ENCODE measurements around the gene MAGEC3.
"Not testable (repeated sequence)": the region's sequence is repeated elsewhere in the genome, so short reads cannot be mapped to it uniquely, and the experiment has no call there.

The MAGEC3 gene

GRCh38 chrX:141838016-141838415, at the start of gene MAGEC3:
TSS of gene MAGEC3 (plus strand) at chrX:141838316. CDS start at chrX:141838316, 0 bp downstream.
- DNase-seq: no peak

GRCh38 chrX:141791856-141792255, 46.3 kb upstream of the MAGEC3 start:
- no peak for DNase-seq

GRCh38 chrX:141811438-141811837, 26.7 kb upstream of the MAGEC3 start:
- no peak for DNase-seq

- DNase-seq: no peak
Observed at GRCh38 chrX:141814213-141814857, 23.8 kb upstream of the MAGEC3 start.

GRCh38 chrX:141815904-141816303, 22.2 kb upstream of the MAGEC3 start:
- no peak for DNase-seq

- DNase-seq: no peak
Observed at GRCh38 chrX:141832247-141832646, 5.9 kb upstream of the MAGEC3 start.

GRCh38 chrX:141839856-141840255, 1.7 kb downstream of the MAGEC3 start:
- no peak for DNase-seq

GRCh38 chrX:141857479-141857878, 19.4 kb downstream of the MAGEC3 start:
- DNase-seq: no peak

- no peak for DNase-seq
Observed at GRCh38 chrX:141879616-141880015, 41.5 kb downstream of the MAGEC3 start.

GRCh38 chrX:141888811-141889210, 50.7 kb downstream of the MAGEC3 start:
- DNase-seq: not testable (repeated sequence)

- DNase-seq: no peak
Observed at GRCh38 chrX:141894733-141895132, 56.6 kb downstream of the MAGEC3 start.

GRCh38 chrX:141897690-141898089, 59.6 kb downstream of the MAGEC3 start:
- no peak for DNase-seq

GRCh38 chrX:141902366-141902765, 64.2 kb downstream of the MAGEC3 start:
- DNase-seq: no peak

GRCh38 chrX:141903400-141904155, 65.5 kb downstream of the MAGEC3 start, which contains the start of gene MAGEC1:
TSS of gene MAGEC1 (plus strand) at chrX:141903894. CDS start at chrX:141905073, 1,179 bp downstream.
- DNase-seq: no peak

GRCh38 chrX:141904262-141904661, 66.1 kb downstream of the MAGEC3 start:
- DNase-seq: no peak

- no peak for DNase-seq
Observed at GRCh38 chrX:141917801-141918200, 79.7 kb downstream of the MAGEC3 start.

GRCh38 chrX:141924293-141924692, 86.2 kb downstream of the MAGEC3 start:
- no peak for DNase-seq

- no peak for DNase-seq
Observed at GRCh38 chrX:141928432-141928831, 90.3 kb downstream of the MAGEC3 start.

GRCh38 chrX:141934059-141934641, 96.0 kb downstream of the MAGEC3 start:
- DNase-seq: no peak

- DNase-seq: no peak
Observed at GRCh38 chrX:141935645-141936044, 97.5 kb downstream of the MAGEC3 start.

- DNase-seq: no peak
Observed at GRCh38 chrX:141936080-141936479, 98.0 kb downstream of the MAGEC3 start.

- no peak for DNase-seq
Observed at GRCh38 chrX:141941234-141941633, 103.1 kb downstream of the MAGEC3 start.

- no peak for DNase-seq
Observed at GRCh38 chrX:141945426-141945825, 107.3 kb downstream of the MAGEC3 start.

GRCh38 chrX:141947350-141947749, 109.2 kb downstream of the MAGEC3 start:
- DNase-seq: no peak
